ENCODE data around the gene P3H4. TPM values are rescaled to one million over a fixed set of nuclear protein-coding genes. Genes with fewer than 3 reads are reported as not detected.
A peak's percentile ranks its signal among the peaks of the same experiment; 100 is the strongest.

P3H4 gene
- total and polyA plus RNA-seq, 11 donors = 2.2 to 10.1 (median 5.3) TPM

DNA sequence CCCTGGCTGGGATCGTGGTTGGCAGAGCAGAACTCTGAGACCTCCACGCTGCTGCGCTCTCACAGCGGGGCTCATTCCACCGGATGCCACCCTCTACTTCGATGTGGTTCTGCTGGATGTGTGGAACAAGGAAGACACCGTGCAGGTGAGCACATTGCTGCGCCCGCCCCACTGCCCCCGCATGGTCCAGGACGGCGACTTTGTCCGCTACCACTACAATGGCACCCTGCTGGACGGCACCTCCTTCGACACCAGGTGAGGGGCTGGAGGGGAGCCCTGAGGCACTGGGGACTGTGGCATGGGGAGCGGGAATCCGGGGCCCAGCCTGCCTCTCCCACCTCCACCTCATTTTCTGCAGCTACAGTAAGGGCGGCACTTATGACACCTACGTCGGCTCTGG is 6.3 kb upstream of the P3H4 start:
- Histone ChIP-seq H3K4me3 (no peak overlapping the region), H3K36me3 (peaks cover 0 to 3% (median 0%) of the 10 kb centered on the region in 9 donors), H3K27me3 (no peaks in the 10 kb centered on the region), H3K4me1 (peaks cover 0 to 4% (median 0%) of the 10 kb centered on the region in 12 donors), H3K9me3 (no peaks in the 10 kb centered on the region), H3K27ac (no peak overlapping the region)
- TF ChIP-seq POLR2A (IDR thresholded peaks at IDR 0.05) = no peak
- TF ChIP-seq CTCF (IDR thresholded peaks at IDR 0.05) = no peak
- DNase-seq = no peak
- intact Hi-C loops (cut with DNase I) = loop anchor here in 1 of 10 donors (10.0 kb wide), 1 partner anchor 67 kb away; no protein-coding TSS in a partner anchor
- 96 to 98% (median 97%) methylated on average over 20 of the region's 20 CpGs for WGBS, 4 donors
- no peak for ATAC-seq

GRCh38 chr17:41816637-41817320 is 5.0 kb upstream of the P3H4 start:
- intact Hi-C loops (cut with DNase I) = loop anchor here in 1 of 10 donors (10.0 kb wide), 1 partner anchor 68 kb away; no protein-coding TSS in a partner anchor
- TF ChIP-seq POLR2A (IDR thresholded peaks at IDR 0.05) (no peak), CTCF (IDR thresholded peaks at IDR 0.05) (no peak)
- H3K4me1 ChIP-seq = peaks cover 0 to 16% (median 5%) of the 10 kb centered on the region in 12 donors
- no peak overlapping the region for H3K27ac ChIP-seq
- H3K36me3 ChIP-seq = peaks cover 0 to 3% (median 0%) of the 10 kb centered on the region in 9 donors
- no peak overlapping the region for H3K4me3 ChIP-seq
- peaks cover 0 to 6% (median 0%) of the 10 kb centered on the region in 9 donors for H3K27me3 ChIP-seq
- ATAC-seq (no peak), DNase-seq (no peak)
- 93 to 97% (median 96%) methylated on average over 21 to 23 of the region's 23 CpGs for WGBS, 4 donors
- no peaks in the 10 kb centered on the region for H3K9me3 ChIP-seq

- no peak for ATAC-seq
- DNase-seq = no peak
- Histone ChIP-seq H3K4me1 (peaks cover 0 to 36% (median 18%) of the 10 kb centered on the region in 12 donors), H3K4me3 (peak overlapping the region in 2 of 12 donors; percentile 66 to 79), H3K36me3 (peaks cover 0 to 3% (median 0%) of the 10 kb centered on the region in 9 donors), H3K9me3 (no peaks in the 10 kb centered on the region), H3K27me3 (peaks cover 0 to 9% (median 0%) of the 10 kb centered on the region in 9 donors), H3K27ac (no peak overlapping the region)
- intact Hi-C loops (cut with DNase I) = loop anchor here in 1 of 10 donors (10.0 kb wide), 1 partner anchor 71 kb away; no protein-coding TSS in a partner anchor
- 13 to 43% (median 26%) methylated on average over 1 of the region's 1 CpG for WGBS, 4 donors
- TF ChIP-seq CTCF (IDR thresholded peaks at IDR 0.05) (no peak), POLR2A (IDR thresholded peaks at IDR 0.05) (no peak)
Measured at GRCh38 chr17:41814195-41814594, 2.4 kb upstream of the P3H4 start.

DNA sequence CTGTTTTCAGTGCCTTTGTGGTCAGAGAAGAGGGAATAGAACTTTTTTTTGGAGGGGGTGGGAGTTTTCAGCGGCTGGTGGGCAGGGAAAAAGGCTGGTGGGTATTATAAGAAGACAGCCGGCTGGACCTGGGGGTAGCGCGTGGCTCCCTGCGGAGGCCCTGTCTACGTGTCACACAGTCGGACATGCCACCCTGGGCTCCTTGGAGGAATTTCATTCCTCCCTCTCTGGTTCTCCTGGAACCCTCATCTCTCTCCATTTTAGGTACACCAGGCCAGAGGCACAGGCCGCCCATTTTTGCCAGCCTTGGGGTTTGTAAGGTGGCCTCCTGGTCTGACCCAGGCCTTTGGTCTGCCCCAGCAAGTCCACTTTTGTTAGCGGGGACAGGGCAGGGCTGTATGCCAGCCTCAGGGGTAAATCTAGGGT is 2.0 kb upstream of the P3H4 start:
- intact Hi-C loops (cut with DNase I) = loop anchor here in 2 of 10 donors (2.0 to 10.0 kb wide), 2 partner anchors 21 to 71 kb away; no protein-coding TSS in a partner anchor
- peaks cover 0 to 9% (median 0%) of the 10 kb centered on the region in 9 donors for H3K27me3 ChIP-seq
- H3K27ac ChIP-seq = peak overlapping the region in 4 of 12 donors; percentile 68 to 84 (median 80)
- peaks cover 0 to 36% (median 18%) of the 10 kb centered on the region in 12 donors for H3K4me1 ChIP-seq
- peak overlapping the region in 9 of 12 donors; percentile 63 to 93 (median 75) for H3K4me3 ChIP-seq
- no peak for TF ChIP-seq CTCF (IDR thresholded peaks at IDR 0.05)
- no peak for TF ChIP-seq POLR2A (IDR thresholded peaks at IDR 0.05)
- WGBS, 4 donors = 72 to 83% (median 80%) methylated on average over 8 to 9 of the region's 9 CpGs
- peaks cover 0 to 3% (median 0%) of the 10 kb centered on the region in 9 donors for H3K36me3 ChIP-seq
- ATAC-seq = no peak
- no peaks in the 10 kb centered on the region for H3K9me3 ChIP-seq
- no peak for DNase-seq
